ENCODE results near the gene ITGA11. TPM values are rescaled to one million over a fixed set of nuclear protein-coding genes. Genes with fewer than 3 reads are reported as not detected.

ITGA11 gene
- total and polyA plus RNA-seq, 2 donors (not counting 1 experiment from before 2014, with no cell fraction given): not detected

GRCh38 chr15:68325726-68326125 lies 106.2 kb downstream of the ITGA11 start:
- Histone ChIP-seq H4K20me1 (ENCODE audit: control insufficient read depth, insufficient read depth, low read length, poor library complexity, severe bottlenecking) (no peaks in the 10 kb centered on the region), H3K9ac (ENCODE audit: low read length) (no peak overlapping the region), H2AFZ (ENCODE audit: insufficient read depth, low read depth, low read length, poor library complexity, severe bottlenecking) (no peak overlapping the region), H3K27ac (ENCODE audit: low read length in 2 of 2) (no peak overlapping the region), H3K4me1 (ENCODE audit: control insufficient read depth in 2 of 2, insufficient read depth in 2 of 2, low read length in 2 of 2) (no peaks in the 10 kb centered on the region), H3K27me3 (replicated peaks in 1 of 4; ENCODE audit: control extremely low read depth in 1 of 4, control insufficient read depth in 3 of 4, insufficient read depth in 4 of 4, low read length in 3 of 4) (peaks cover 0 to 10% (median 1%) of the 10 kb centered on the region in 4 experiments), H3K36me3 (replicated peaks in 1 of 2; ENCODE audit: control extremely low read depth in 1 of 2, control insufficient read depth in 1 of 2, extremely low read depth in 1 of 2, insufficient read depth in 2 of 2, low read length in 1 of 2) (no peaks in the 10 kb centered on the region), H3K79me2 (ENCODE audit: control insufficient read depth, insufficient read depth, low read length) (no peaks in the 10 kb centered on the region), H3K9me3 (ENCODE audit: control extremely low read depth in 1 of 3, control insufficient read depth in 2 of 3, insufficient read depth in 1 of 3, low read length in 2 of 3) (no peaks in the 10 kb centered on the region), H3K4me3 (ENCODE audit: control extremely low read depth in 1 of 5, extremely low read depth in 1 of 5, insufficient read depth in 1 of 5, low read depth in 2 of 5, low read length in 4 of 5) (no peak overlapping the region), H3K4me2 (replicated peaks; ENCODE audit: low read depth, low read length, poor library complexity, severe bottlenecking) (no peak overlapping the region)
- ATAC-seq (ENCODE audit: low read depth) (no peak), DNase-seq (no peak)
- POLR2A ChIA-PET: no interaction called here
- Mint-ChIP-seq H3K9me3 (ENCODE audit: insufficient read depth) (no peaks in the 10 kb centered on the region), H3K27me3 (peaks cover 34% of the 10 kb centered on the region), H3K4me3 (no peak overlapping the region), H3K4me1 (no peaks in the 10 kb centered on the region), H3K27ac (no peak overlapping the region)
- CTCF ChIA-PET: no interaction called here
- no peak for TF ChIP-seq EZH2 (IDR thresholded peaks at IDR 0.05; ENCODE audit: borderline replicate concordance, insufficient read depth, low read depth, low read length, poor library complexity, severe bottlenecking)
- no peak for TF ChIP-seq CTCF (IDR thresholded peaks at IDR 0.05)
- intact Hi-C loops (cut with micrococcal nuclease): no loop called here
- WGBS (ENCODE audit: insufficient coverage): 75% methylated on average over 2 of the region's 4 CpGs

- DNase-seq (no peak), ATAC-seq (ENCODE audit: low read depth) (no peak)
- Histone ChIP-seq H4K20me1 (ENCODE audit: control insufficient read depth, insufficient read depth, low read length, poor library complexity, severe bottlenecking) (no peaks in the 10 kb centered on the region), H2AFZ (ENCODE audit: insufficient read depth, low read depth, low read length, poor library complexity, severe bottlenecking) (no peak overlapping the region), H3K4me1 (ENCODE audit: control insufficient read depth in 2 of 2, insufficient read depth in 2 of 2, low read length in 2 of 2) (no peaks in the 10 kb centered on the region), H3K9ac (ENCODE audit: low read length) (no peak overlapping the region), H3K27ac (ENCODE audit: low read length in 2 of 2) (no peak overlapping the region), H3K79me2 (ENCODE audit: control insufficient read depth, insufficient read depth, low read length) (no peaks in the 10 kb centered on the region), H3K4me3 (ENCODE audit: control extremely low read depth in 1 of 5, extremely low read depth in 1 of 5, insufficient read depth in 1 of 5, low read depth in 2 of 5, low read length in 4 of 5) (no peak overlapping the region), H3K36me3 (replicated peaks in 1 of 2; ENCODE audit: control extremely low read depth in 1 of 2, control insufficient read depth in 1 of 2, extremely low read depth in 1 of 2, insufficient read depth in 2 of 2, low read length in 1 of 2) (no peaks in the 10 kb centered on the region), H3K9me3 (ENCODE audit: control extremely low read depth in 1 of 3, control insufficient read depth in 2 of 3, insufficient read depth in 1 of 3, low read length in 2 of 3) (no peaks in the 10 kb centered on the region), H3K27me3 (replicated peaks in 1 of 4; ENCODE audit: control extremely low read depth in 1 of 4, control insufficient read depth in 3 of 4, insufficient read depth in 4 of 4, low read length in 3 of 4) (peaks cover 0 to 10% (median 1%) of the 10 kb centered on the region in 4 experiments), H3K4me2 (replicated peaks; ENCODE audit: low read depth, low read length, poor library complexity, severe bottlenecking) (no peak overlapping the region)
- Mint-ChIP-seq H3K9me3 (ENCODE audit: insufficient read depth) (no peaks in the 10 kb centered on the region), H3K4me3 (no peak overlapping the region), H3K4me1 (no peaks in the 10 kb centered on the region), H3K27me3 (peaks cover 34% of the 10 kb centered on the region), H3K27ac (no peak overlapping the region)
- CTCF ChIA-PET: interaction anchor here (0.7 kb wide), 1 partner anchor 1840 kb away, joined by 3 read pairs; no protein-coding TSS in a partner anchor
- TF ChIP-seq CTCF (IDR thresholded peaks at IDR 0.05): no peak
- TF ChIP-seq EZH2 (IDR thresholded peaks at IDR 0.05; ENCODE audit: borderline replicate concordance, insufficient read depth, low read depth, low read length, poor library complexity, severe bottlenecking): no peak
- intact Hi-C loops (cut with micrococcal nuclease): no loop called here
- WGBS (ENCODE audit: insufficient coverage): 61% methylated on average over 6 of the region's 9 CpGs
- POLR2A ChIA-PET: no interaction called here
These were observed 109.2 kb downstream of the ITGA11 start for GRCh38 chr15:68322796-68323195.
